SK-N-MC (cell line): ENCODE results near the gene PSMG1.

Experiments used
- EZH2 ChIP-seq: fragments of 200-600 bp; sonication (generic); IDR thresholded peaks from one replicate; pipeline ENCODE4 v1.6.1; 2017; ENCODE audit warnings: antibody characterized with exemption
- FOXP2 ChIP-seq: optimal IDR thresholded peaks from 2 replicates; pipeline ENCODE3; 2011; ENCODE audit warnings: mild to moderate bottlenecking, moderate library complexity; ENCODE audit not compliant: insufficient read depth; ENCODE audit errors: extremely low read length, control extremely low read depth
- POLR2AphosphoS5 ChIP-seq: IDR thresholded peaks from 2 replicates; pipeline ENCODE4 v1.6.1; 2012; ENCODE audit warnings: mild to moderate bottlenecking, low read depth, low read length, borderline replicate concordance

GRCh38 chr21:39148975-39149374 is 34.3 kb downstream of the PSMG1 start:
- TF ChIP-seq POLR2AphosphoS5 (no peak), EZH2 (no peak), FOXP2 (no peak)
